SU-DHL-6 (cell line): ENCODE data around the gene KCNG4.

ENCODE experiments used
- H2AFZ ChIP-seq: fragments of 200-600 bp; sonication (generic); 2 replicates; pipeline ENCODE4 v1.6.1; 2014; ENCODE audit warnings: low read depth, mild to moderate bottlenecking, moderate library complexity, mixed read lengths, antibody characterized with exemption, low read length; ENCODE audit not compliant: severe bottlenecking
- H3F3A ChIP-seq: fragments of 200-600 bp; shearing (Covaris generic); 2 replicates; pipeline ENCODE4 v1.6.0; 2016; ENCODE audit warnings: antibody characterized with exemption, mild to moderate bottlenecking; ENCODE audit not compliant: insufficient read depth
- H3K27ac ChIP-seq: fragments of 200-600 bp; sonication (generic); 2 replicates; pipeline ENCODE4 v1.5.1; 2016; ENCODE audit warnings: low read depth, mild to moderate bottlenecking, low read length, moderate library complexity, mixed read lengths
- H3K27me3 ChIP-seq: fragments of 200-600 bp; sonication (generic), shearing (Covaris generic); 2 replicates; pipeline ENCODE4 v1.6.0; 2014; ENCODE audit warnings: mild to moderate bottlenecking, low read length
- H3K36me3 ChIP-seq: fragments of 200-600 bp; sonication (generic); 2 replicates; pipeline ENCODE4 v1.6.1; 2014; ENCODE audit warnings: mild to moderate bottlenecking, low read length, mixed read lengths
- H3K4me2 ChIP-seq: fragments of 300-600, 200-600 bp; shearing (Covaris generic), sonication (generic); 2 replicates; pipeline ENCODE4 v1.6.0; 2014; ENCODE audit warnings: low read length, low read depth, mild to moderate bottlenecking; ENCODE audit not compliant: poor library complexity, severe bottlenecking
- H3K4me3 ChIP-seq: fragments of 200-600 bp; sonication (generic); 2 replicates; pipeline ENCODE4 v1.5.1; 2014; ENCODE audit warnings: antibody characterized with exemption, low read length, mild to moderate bottlenecking, mixed read lengths; ENCODE audit not compliant: insufficient read depth, poor library complexity, severe bottlenecking
- H3K79me2 ChIP-seq: fragments of 200-600 bp; sonication (generic); 2 replicates; pipeline ENCODE4 v1.6.1; 2014; ENCODE audit warnings: mild to moderate bottlenecking, low read length, moderate library complexity; ENCODE audit not compliant: insufficient read depth
- H3K9ac ChIP-seq: fragments of 200-600 bp; sonication (generic); 2 replicates; pipeline ENCODE4 v1.7.0; 2014; ENCODE audit warnings: mild to moderate bottlenecking, low read length
- H3K9me2 ChIP-seq: fragments of 200-600 bp; sonication (generic); replicated peaks from 2 replicates; pipeline ENCODE4 v1.6.1; 2014; ENCODE audit warnings: low read length; ENCODE audit not compliant: insufficient read depth
- H3K9me3 ChIP-seq: fragments of 200-600 bp; sonication (generic); 2 replicates; pipeline ENCODE4 v1.6.1; 2014; ENCODE audit warnings: low read length, mixed read lengths; ENCODE audit not compliant: insufficient read depth
- H4K20me1 ChIP-seq: fragments of 200-600 bp; sonication (generic); 2 replicates; pipeline ENCODE4 v1.6.1; 2014; ENCODE audit warnings: low read depth, mild to moderate bottlenecking, antibody characterized with exemption, low read length, moderate library complexity, mixed read lengths
- EZH2phosphoT487 ChIP-seq: fragments of 200-600 bp; sonication (generic), shearing (Covaris generic); conservative IDR thresholded peaks from 2 replicates; pipeline ENCODE4 v1.6.1; 2018; ENCODE audit warnings: mild to moderate bottlenecking, antibody characterized with exemption, low read length, moderate library complexity, mixed read lengths
- TF ChIP-seq, protein P1 (sequence below): fragments of 200-600 bp; sonication (generic); IDR thresholded peaks from one replicate; pipeline ENCODE4 v1.5.1; 2017; ENCODE audit warnings: antibody characterized with exemption, mild to moderate bottlenecking, low read length, moderate library complexity; ENCODE audit not compliant: insufficient read depth, poor library complexity, severe bottlenecking

Gene KCNG4

GRCh38 chr16:84197466-84198128, 42.2 kb downstream of the KCNG4 start:
- Histone ChIP-seq H3K4me3 (no peak overlapping the region), H3K9ac (no peak overlapping the region), H3K36me3 (no peaks in the 10 kb centered on the region), H3K27me3 (no peaks in the 10 kb centered on the region), H4K20me1 (no peaks in the 10 kb centered on the region), H3K9me2 (no peaks in the 10 kb centered on the region), H2AFZ (no peak overlapping the region), H3K4me2 (no peak overlapping the region), H3K27ac (no peak overlapping the region), H3K79me2 (no peaks in the 10 kb centered on the region), H3F3A (no peaks in the 10 kb centered on the region), H3K9me3 (no peaks in the 10 kb centered on the region)
- TF ChIP-seq, protein P1, sequence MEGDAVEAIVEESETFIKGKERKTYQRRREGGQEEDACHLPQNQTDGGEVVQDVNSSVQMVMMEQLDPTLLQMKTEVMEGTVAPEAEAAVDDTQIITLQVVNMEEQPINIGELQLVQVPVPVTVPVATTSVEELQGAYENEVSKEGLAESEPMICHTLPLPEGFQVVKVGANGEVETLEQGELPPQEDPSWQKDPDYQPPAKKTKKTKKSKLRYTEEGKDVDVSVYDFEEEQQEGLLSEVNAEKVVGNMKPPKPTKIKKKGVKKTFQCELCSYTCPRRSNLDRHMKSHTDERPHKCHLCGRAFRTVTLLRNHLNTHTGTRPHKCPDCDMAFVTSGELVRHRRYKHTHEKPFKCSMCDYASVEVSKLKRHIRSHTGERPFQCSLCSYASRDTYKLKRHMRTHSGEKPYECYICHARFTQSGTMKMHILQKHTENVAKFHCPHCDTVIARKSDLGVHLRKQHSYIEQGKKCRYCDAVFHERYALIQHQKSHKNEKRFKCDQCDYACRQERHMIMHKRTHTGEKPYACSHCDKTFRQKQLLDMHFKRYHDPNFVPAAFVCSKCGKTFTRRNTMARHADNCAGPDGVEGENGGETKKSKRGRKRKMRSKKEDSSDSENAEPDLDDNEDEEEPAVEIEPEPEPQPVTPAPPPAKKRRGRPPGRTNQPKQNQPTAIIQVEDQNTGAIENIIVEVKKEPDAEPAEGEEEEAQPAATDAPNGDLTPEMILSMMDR = no peak
- TF ChIP-seq EZH2phosphoT487 = no peak

DNA sequence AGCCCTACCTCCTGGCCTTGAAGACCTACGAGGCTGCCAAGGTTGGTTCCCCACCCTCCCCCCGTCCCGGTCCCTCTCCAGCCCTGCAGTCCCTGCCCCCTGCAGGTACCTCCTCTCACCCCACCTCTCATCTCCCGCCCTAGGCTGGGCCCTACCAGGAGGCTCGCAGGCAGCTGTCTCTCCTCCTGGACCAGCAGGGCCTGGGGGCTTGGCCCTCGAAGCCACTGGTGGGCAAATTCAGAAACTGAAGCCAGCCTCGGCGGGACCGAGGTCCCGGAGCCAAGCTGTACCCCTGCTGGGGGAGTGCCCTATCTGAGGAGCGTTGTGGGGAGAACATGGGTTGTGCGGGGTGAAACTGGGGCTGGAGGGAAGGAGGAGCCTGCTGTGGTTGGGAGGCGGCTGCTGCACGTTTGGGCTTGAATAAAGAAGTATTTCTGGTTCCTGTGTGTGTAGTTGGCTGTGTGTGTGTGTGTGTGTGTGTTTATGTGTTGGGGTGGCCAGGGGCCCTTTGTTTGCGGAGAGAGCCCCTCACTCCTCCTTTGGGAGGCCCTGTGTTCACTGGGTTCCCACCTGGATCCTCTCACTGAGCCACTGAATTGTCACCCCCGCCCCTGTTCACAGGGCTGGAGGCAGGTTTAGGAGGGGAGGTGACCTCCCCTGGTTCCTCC, 43.0 kb downstream of the KCNG4 start:
- H3K9ac ChIP-seq = no peak overlapping the region
- H3K4me2 ChIP-seq = no peak overlapping the region
- no peaks in the 10 kb centered on the region for H3K27me3 ChIP-seq
- no peak overlapping the region for H2AFZ ChIP-seq
- H3K9me2 ChIP-seq = no peaks in the 10 kb centered on the region
- H3K9me3 ChIP-seq = no peaks in the 10 kb centered on the region
- H3K27ac ChIP-seq = no peak overlapping the region
- TF ChIP-seq EZH2phosphoT487 = no peak
- TF ChIP-seq, protein P1 = no peak
- no peaks in the 10 kb centered on the region for H3K79me2 ChIP-seq
- H3K36me3 ChIP-seq = no peaks in the 10 kb centered on the region
- H3K4me3 ChIP-seq = no peak overlapping the region
- H3F3A ChIP-seq = no peaks in the 10 kb centered on the region
- H4K20me1 ChIP-seq = no peaks in the 10 kb centered on the region

- TF ChIP-seq, protein P1 = no peak
- TF ChIP-seq EZH2phosphoT487 = no peak
- Histone ChIP-seq H3K4me2 (no peak overlapping the region), H3K9ac (no peak overlapping the region)
Measured at GRCh38 chr16:84196101-84196500, 43.7 kb downstream of the KCNG4 start.

More at GRCh38 chr16:84196101-84196500, 43.7 kb downstream of the KCNG4 start:
- H3K79me2 ChIP-seq = no peaks in the 10 kb centered on the region
- no peaks in the 10 kb centered on the region for H3K9me3 ChIP-seq
- H4K20me1 ChIP-seq = no peaks in the 10 kb centered on the region
- no peaks in the 10 kb centered on the region for H3K9me2 ChIP-seq
- H2AFZ ChIP-seq = no peak overlapping the region
- H3F3A ChIP-seq = no peaks in the 10 kb centered on the region
- H3K27me3 ChIP-seq = no peaks in the 10 kb centered on the region
- no peak overlapping the region for H3K27ac ChIP-seq
- H3K4me3 ChIP-seq = no peak overlapping the region
- H3K36me3 ChIP-seq = no peaks in the 10 kb centered on the region
